CD4-positive, alpha-beta T cell (primary cell): ENCODE measurements around the gene ECHS1. TPM values are rescaled to one million over a fixed set of nuclear protein-coding genes. Genes with fewer than 3 reads are reported as not detected.
"Not testable (repeated sequence)": the region's sequence is repeated elsewhere in the genome, so short reads cannot be mapped to it uniquely, and the experiment has no call there.

Source experiments
- ATAC-seq: fragments of 200-7000 bp; cut with Tn5 transposase; one replicate; pipeline ENCODE4 v1.10.0; 2022; ENCODE audit warnings: mild to moderate bottlenecking; ENCODE audit not compliant: poor library complexity
- CTCF ChIA-PET: fragments of 350-600 bp; sonication (Branson Sonifier 250); formaldehyde crosslinking; loops from one replicate; lab custom pipeline; 2021; ENCODE audit warnings: antibody characterized with exemption, inconsistent platforms; lab: Charles Lee
- POLR2A ChIA-PET: fragments of 350-600 bp; sonication (Branson Sonifier 250); formaldehyde crosslinking; loops from one replicate; lab custom pipeline; 2021; ENCODE audit warnings: antibody characterized with exemption, inconsistent platforms; lab: Charles Lee
- DNase-seq, 14 experiments: peaks; one replicate each; pipeline ENCODE4 v3.0.0-alpha.2; 2013 to 2020; ENCODE audit warnings: mixed read lengths in 2 of 14
- H3K27ac ChIP-seq, 2 donors: one replicate each; pipeline versions ENCODE4 v1.5.1 to v1.7.0; 2013; ENCODE audit warnings: low read length in 2 of 2, low read depth in 1 of 2, mild to moderate bottlenecking in 1 of 2
- H3K27me3 ChIP-seq, 2 experiments: 1 replicate in 1 of 2; 2 replicates in 1 of 2; pipeline versions ENCODE4 v1.6.1 to v1.7.0; 2013; ENCODE audit warnings: low read length in 2 of 2, control low read depth in 1 of 2, mild to moderate bottlenecking in 1 of 2, moderate library complexity in 1 of 2; ENCODE audit not compliant: insufficient read depth in 2 of 2, control insufficient read depth in 1 of 2
- H3K36me3 ChIP-seq: one replicate; pipeline ENCODE4 v1.6.1; 2013; ENCODE audit warnings: low read length, control low read depth; ENCODE audit not compliant: insufficient read depth
- H3K4me1 ChIP-seq: one replicate; pipeline ENCODE4 v1.6.1; 2013; ENCODE audit warnings: low read length, control low read depth; ENCODE audit not compliant: insufficient read depth
- H3K4me3 ChIP-seq: one replicate; pipeline ENCODE4 v1.5.1; 2013; ENCODE audit warnings: mild to moderate bottlenecking, low read length, moderate library complexity
- H3K9me3 ChIP-seq, 2 experiments: 1 replicate in 1 of 2; 2 replicates in 1 of 2; pipeline versions ENCODE4 v1.6.1 to v1.7.0; 2013; ENCODE audit warnings: low read length in 2 of 2, mild to moderate bottlenecking in 2 of 2, control low read depth in 1 of 2, moderate library complexity in 1 of 2; ENCODE audit not compliant: control insufficient read depth in 1 of 2, insufficient read depth in 1 of 2
- H3K27ac Mint-ChIP-seq: one replicate; pipeline ENCODE4 v1.8.0; 2020; ENCODE audit warnings: mixed read lengths
- H3K27me3 Mint-ChIP-seq: one replicate; pipeline ENCODE4 v1.8.0; 2021; ENCODE audit warnings: mixed read lengths
- H3K36me3 Mint-ChIP-seq: one replicate; pipeline ENCODE4 v1.8.0; 2021; ENCODE audit warnings: low read depth, mixed read lengths
- H3K4me1 Mint-ChIP-seq: one replicate; pipeline ENCODE4 v1.8.0; 2021; ENCODE audit warnings: low read depth, mixed read lengths
- H3K4me3 Mint-ChIP-seq: one replicate; pipeline ENCODE4 v1.8.0; 2020; ENCODE audit warnings: mild to moderate bottlenecking, mixed read lengths
- H3K9me3 Mint-ChIP-seq: one replicate; pipeline ENCODE4 v1.8.0; 2020; ENCODE audit warnings: mixed read lengths
- CTCF ChIP-seq: fragments of 200-600 bp; IDR thresholded peaks from one replicate; pipeline ENCODE4 v1.8.0; 2022; ENCODE audit warnings: antibody characterized with exemption, mild to moderate bottlenecking
- intact Hi-C, 2 experiments: fragments of 100-400 bp; cut with DNase I in 1 of 2; cut with micrococcal nuclease in 1 of 2; formaldehyde crosslinking; loops; one replicate each; pipeline versions ENCODE4 v1.15.1 to v1.9.0; 2023 to 2025; cut with DNase I, micrococcal nuclease
- total RNA-seq, 174 experiments: library from RNA in 2 of 174; stranded (reverse) in 2 of 174; gene quantifications; one replicate each; pipeline ENCODE4 v1.2.3 and lab custom pipeline; 2021 to 2026

ECHS1 gene
- total RNA-seq, 2 experiments from 2014 or later, result 7.6 to 8.3 TPM

GRCh38 chr10:133419211-133419950, 46.2 kb upstream of the ECHS1 start:
- TF ChIP-seq CTCF, result no peak
- no peak overlapping the region for H3K27ac Mint-ChIP-seq
- H3K4me1 Mint-ChIP-seq, result no peaks in the 10 kb centered on the region
- ChIA-PET POLR2A (no interaction called here), CTCF (no interaction called here)
- Histone ChIP-seq H3K27me3 (peaks cover 6 to 7% of the 10 kb centered on the region in 2 experiments), H3K27ac (no peak overlapping the region), H3K4me3 (no peak overlapping the region), H3K36me3 (peaks cover 23% of the 10 kb centered on the region), H3K9me3 (peaks cover 0 to 15% of the 10 kb centered on the region in 2 experiments), H3K4me1 (peaks cover 6% of the 10 kb centered on the region)
- H3K27me3 Mint-ChIP-seq, result no peaks in the 10 kb centered on the region
- DNase-seq (peak in 1 of 14 experiments; percentile 32), ATAC-seq (no peak)
- peaks cover 42% of the 10 kb centered on the region for H3K36me3 Mint-ChIP-seq
- H3K9me3 Mint-ChIP-seq, result no peaks in the 10 kb centered on the region
- intact Hi-C loops, result no loop called here
- H3K4me3 Mint-ChIP-seq, result no peak overlapping the region

- Histone ChIP-seq H3K36me3 (peaks cover 23% of the 10 kb centered on the region), H3K27ac (no peak overlapping the region), H3K4me1 (peaks cover 4% of the 10 kb centered on the region), H3K27me3 (peaks cover 5 to 6% of the 10 kb centered on the region in 2 experiments), H3K9me3 (peaks cover 0 to 17% of the 10 kb centered on the region in 2 experiments), H3K4me3 (no peak overlapping the region)
- H3K27me3 Mint-ChIP-seq, result no peaks in the 10 kb centered on the region
- DNase-seq (no peak), ATAC-seq (no peak)
- ChIA-PET POLR2A (no interaction called here), CTCF (no interaction called here)
- H3K36me3 Mint-ChIP-seq, result peaks cover 47% of the 10 kb centered on the region
- H3K4me3 Mint-ChIP-seq, result no peak overlapping the region
- no peak overlapping the region for H3K27ac Mint-ChIP-seq
- peaks cover under 1% of the 10 kb centered on the region for H3K9me3 Mint-ChIP-seq
- H3K4me1 Mint-ChIP-seq, result no peaks in the 10 kb centered on the region
- no peak for TF ChIP-seq CTCF
- intact Hi-C loops, result no loop called here
These were observed 45.3 kb upstream of the ECHS1 start for GRCh38 chr10:133418289-133418993.

GRCh38 chr10:133415752-133416151, 42.6 kb upstream of the ECHS1 start:
- peaks cover 44% of the 10 kb centered on the region for H3K36me3 ChIP-seq
- H3K4me1 ChIP-seq, result no peaks in the 10 kb centered on the region
- no peak overlapping the region for H3K27ac ChIP-seq
- intact Hi-C loops, result no loop called here
- peaks cover 17 to 20% of the 10 kb centered on the region in 2 experiments for H3K9me3 ChIP-seq
- no peak for ATAC-seq
- ChIA-PET POLR2A (no interaction called here), CTCF (no interaction called here)
- no peak for DNase-seq
- peaks cover 5% of the 10 kb centered on the region for H3K4me1 Mint-ChIP-seq
- H3K27ac Mint-ChIP-seq, result no peak overlapping the region
- peaks cover 73% of the 10 kb centered on the region for H3K36me3 Mint-ChIP-seq
- peaks cover 13% of the 10 kb centered on the region for H3K9me3 Mint-ChIP-seq
- no peak overlapping the region for H3K4me3 ChIP-seq
- H3K27me3 ChIP-seq, result no peaks in the 10 kb centered on the region
- H3K27me3 Mint-ChIP-seq, result no peaks in the 10 kb centered on the region
- TF ChIP-seq CTCF, result no peak
- H3K4me3 Mint-ChIP-seq, result no peak overlapping the region

GRCh38 chr10:133414401-133414800, 41.2 kb upstream of the ECHS1 start:
- ATAC-seq, H3K27ac ChIP-seq, H3K27me3 ChIP-seq, intact Hi-C loops, H3K27ac Mint-ChIP-seq, POLR2A ChIA-PET, H3K4me1 ChIP-seq, CTCF ChIA-PET, H3K27me3 Mint-ChIP-seq, H3K4me3 Mint-ChIP-seq, DNase-seq, H3K4me1 Mint-ChIP-seq, H3K4me3 ChIP-seq: not testable (repeated sequence)
- peaks cover 13% of the 10 kb centered on the region for H3K9me3 Mint-ChIP-seq
- Histone ChIP-seq H3K9me3 (peaks cover 20 to 25% of the 10 kb centered on the region in 2 experiments), H3K36me3 (peaks cover 47% of the 10 kb centered on the region)
- H3K36me3 Mint-ChIP-seq, result peaks cover 74% of the 10 kb centered on the region
